HG03432 (cell line): Measurements from ENCODE around the gene CPPED1.
"Not testable (repeated sequence)": the region's sequence is repeated elsewhere in the genome, so short reads cannot be mapped to it uniquely, and the experiment has no call there.

ENCODE experiments used
- ATAC-seq: cut with Tn5 transposase; IDR thresholded peaks from one replicate; pipeline ENCODE4 v1.9.1; 2021; ENCODE audit warnings: mild to moderate bottlenecking, moderate library complexity; ENCODE audit not compliant: unreplicated experiment

Gene CPPED1

DNA sequence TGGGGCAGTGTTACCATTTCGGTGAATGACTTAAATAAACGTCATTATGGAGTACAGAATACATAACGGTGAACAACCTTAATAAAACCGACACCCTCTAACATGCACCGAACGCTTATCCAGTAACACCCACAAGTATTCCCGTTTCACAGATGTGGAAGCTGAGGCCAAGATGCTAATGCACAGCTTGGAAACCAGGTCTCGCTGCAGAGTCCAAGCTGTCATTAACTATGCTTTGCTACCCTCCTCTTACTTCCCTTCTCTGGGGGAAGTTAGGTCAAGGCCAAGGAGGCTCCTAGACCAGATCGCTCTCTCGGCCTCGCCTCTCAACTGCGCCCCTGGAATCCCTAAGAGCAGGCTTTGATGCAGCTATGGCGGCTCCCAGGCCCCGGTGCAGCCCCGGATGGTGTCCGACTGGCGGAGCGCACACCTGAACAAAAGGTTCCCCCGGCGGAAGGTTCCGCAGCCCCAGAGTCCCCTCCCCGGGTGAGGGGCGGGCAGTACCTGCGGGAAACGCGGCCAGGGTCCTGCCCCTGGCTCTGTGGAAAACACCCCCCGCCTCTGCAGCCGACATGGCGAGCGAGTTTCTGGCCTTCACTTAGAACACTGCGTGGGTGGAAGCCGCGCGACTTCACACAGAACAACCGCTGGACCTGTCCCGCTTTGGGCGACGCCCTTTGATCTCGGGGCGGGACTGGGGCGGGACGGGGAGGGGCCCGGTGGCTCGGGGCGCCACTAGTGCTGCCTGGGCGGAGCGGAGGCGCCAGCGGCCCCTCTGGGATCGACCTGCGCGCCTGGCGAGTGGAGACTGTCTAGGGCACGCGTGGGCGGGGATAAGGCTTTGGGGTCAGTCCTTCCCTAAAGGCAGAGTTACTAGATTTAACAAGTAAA is at the start of gene CPPED1:
Gene CPPED1 (minus strand): TSS at position 685 of the 891 bp plus-strand sequence. CDS start 111 bp downstream, at position 574.
- ATAC-seq = peak; percentile 88

- no peak for ATAC-seq
These were observed 46.5 kb upstream of the CPPED1 start for GRCh38 chr16:12850186-12850585.

DNA sequence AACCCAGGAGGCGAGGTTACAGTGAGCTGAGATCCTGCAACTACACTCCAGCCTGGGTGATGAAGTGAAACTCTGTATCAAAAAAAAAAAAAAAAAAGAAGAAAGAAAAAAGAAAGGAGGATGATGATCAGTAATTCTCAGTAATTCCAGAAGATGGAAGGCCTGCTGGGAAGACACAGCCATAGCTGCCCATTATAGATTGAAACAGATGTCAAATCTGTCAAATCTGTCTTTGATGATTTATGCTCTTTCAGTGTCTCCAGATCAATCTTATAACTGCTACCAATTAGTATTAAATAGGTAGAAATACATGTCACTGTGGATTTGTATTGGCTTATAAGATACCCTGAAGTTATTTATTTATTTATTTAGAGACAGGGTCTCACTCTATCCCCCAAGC is 42.9 kb upstream of the CPPED1 start:
- ATAC-seq = no peak

GRCh38 chr16:12845282-12845681 is 41.6 kb upstream of the CPPED1 start:
- no peak for ATAC-seq

DNA sequence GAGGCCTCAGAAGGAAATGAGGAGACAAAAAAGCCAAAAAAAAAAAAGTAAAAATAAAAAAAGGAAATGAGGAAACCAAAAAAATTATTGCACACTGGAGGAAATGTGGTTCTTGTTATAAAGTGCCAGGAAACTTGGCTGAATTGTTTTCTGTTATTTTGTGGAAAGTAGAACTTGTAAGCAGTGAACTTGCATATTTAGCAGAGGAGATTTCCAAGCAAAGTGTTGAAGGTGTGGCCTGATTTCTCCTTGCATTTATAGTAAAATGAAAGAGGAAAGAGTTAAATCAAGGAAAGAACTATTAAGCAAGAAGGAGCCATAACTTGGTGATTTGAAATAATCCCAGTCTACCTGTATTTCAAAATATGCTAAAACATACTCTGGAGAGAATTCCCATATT is 34.1 kb upstream of the CPPED1 start:
- no peak for ATAC-seq

DNA sequence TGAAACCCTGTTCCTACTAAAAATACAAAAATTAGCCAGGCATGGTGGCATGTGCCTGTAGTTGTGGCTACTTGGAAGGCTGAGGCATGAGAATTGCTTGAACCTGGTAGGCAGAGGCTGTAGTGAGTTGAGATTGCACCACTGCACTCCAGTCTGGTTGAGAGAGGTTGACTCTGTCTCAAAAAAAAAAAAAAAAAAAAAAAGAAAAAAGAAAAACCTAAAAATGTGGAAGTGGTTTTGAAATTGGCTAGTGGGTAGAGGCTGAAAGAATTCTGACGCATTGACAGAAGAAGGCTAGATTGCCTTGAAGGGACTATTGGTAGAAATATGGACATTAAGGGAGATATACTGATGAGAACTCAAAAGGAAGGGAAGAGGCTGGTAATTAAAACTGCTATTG is 33.6 kb upstream of the CPPED1 start:
- no peak for ATAC-seq

DNA sequence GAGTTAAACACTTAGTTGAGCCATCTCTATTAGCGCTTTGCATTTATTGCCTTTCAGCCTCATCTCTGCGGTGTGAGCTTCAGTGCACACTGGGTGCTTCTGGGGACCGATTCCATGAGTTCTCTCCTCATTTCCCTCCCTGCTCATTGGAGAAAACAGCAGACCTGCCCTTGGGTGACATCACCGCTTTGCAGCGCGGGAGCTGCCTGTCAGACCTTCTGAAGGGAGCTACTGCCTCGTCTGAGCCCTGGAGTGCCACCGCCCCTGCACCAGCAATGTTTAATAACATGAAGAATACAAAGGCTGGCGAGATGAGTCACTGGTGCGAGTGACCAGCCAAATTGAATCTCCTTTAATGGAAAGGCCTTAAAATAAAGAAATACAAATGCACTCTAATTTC is 30.2 kb upstream of the CPPED1 start:
- ATAC-seq = no peak

GRCh38 chr16:12829096-12829888 is 25.6 kb upstream of the CPPED1 start:
- no peak for ATAC-seq

DNA sequence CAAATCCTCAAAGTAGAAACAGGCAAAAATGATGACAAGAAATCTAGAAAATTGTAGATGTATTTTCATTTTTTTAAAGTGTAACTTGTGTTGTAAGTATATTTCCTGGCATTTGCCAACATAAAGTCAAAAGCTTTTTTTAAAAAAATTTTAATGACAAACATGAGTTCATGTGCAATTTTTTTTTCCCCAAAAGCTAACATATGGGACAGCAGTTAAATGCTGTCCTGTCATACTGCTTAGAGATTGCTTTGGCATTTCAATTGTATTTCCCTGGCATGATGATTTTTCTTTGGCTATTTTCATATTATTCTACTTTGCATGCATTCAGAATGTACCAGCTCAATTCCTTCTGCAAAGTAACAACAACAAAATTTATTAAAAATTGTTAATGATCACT is 24.5 kb upstream of the CPPED1 start:
- no peak for ATAC-seq

GRCh38 chr16:12826559-12826958 is 22.9 kb upstream of the CPPED1 start:
- no peak for ATAC-seq

DNA sequence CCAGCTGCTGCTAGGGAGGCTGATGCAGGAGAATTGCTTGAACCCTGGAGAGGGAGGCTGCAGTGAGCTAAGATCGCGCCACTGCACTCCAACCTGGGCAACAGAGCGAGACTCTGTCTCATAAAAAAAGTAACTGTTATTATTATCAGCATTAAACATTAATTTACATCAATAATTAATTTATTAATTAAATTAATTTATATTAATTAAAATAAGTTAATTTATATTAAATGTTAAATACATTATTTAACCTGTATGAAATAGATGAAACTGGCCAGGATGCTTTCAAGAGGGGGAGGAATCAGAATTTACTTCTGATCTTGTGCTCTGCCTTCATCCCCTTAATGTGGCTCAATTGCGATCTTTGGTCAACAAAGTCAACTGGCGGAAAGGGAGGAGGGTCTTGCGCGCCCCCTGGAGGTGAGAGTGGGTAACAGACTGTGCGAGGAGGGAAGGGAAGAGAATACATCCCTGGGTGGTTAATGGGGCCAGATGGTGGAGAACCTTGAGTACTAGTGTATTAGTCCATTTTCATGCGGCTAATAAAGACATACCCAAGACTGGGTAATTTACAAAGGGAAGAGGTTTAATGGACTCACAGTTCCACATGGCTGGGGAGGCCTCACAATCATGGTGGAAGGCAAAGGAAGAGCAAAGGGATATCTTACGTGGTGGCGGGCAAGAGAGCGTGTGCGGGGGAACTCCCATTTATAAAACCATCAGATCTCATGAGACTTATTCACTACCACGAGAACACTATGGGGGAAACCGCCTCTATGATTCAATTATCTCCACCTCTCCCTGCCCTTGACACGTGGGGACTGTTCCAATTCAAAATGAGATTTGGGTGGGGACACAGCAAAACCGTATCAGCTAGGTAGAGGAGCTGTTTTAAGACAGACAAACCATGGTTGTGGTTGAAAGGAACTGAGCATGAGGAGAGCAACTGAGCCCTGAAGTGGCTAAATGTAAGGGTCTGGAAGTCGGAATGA is 15.7 kb upstream of the CPPED1 start:
- ATAC-seq = no peak

GRCh38 chr16:12818326-12818725 is 14.6 kb upstream of the CPPED1 start:
- ATAC-seq = no peak

- ATAC-seq = not testable (repeated sequence)
These were observed 13.1 kb upstream of the CPPED1 start for GRCh38 chr16:12816791-12817214.

DNA sequence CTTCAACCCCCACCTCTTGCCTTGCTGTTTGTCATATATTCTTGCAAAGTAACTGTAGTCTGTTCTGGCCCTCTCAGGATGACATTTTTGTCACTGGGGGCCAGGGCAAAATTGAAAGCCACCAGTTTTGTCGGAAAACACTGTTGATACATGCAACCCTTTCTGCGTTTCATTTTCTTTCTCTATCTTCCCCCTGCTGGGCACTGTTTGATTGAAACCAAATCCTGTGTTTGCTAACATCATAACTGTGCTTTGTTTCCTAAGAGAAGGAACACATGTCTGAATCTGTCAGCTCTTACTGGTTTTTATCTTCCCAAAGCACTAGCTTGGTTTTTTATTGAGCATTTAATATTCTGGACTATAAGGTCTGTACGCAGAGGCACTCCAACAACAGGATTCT is 11.7 kb upstream of the CPPED1 start:
- ATAC-seq = no peak

DNA sequence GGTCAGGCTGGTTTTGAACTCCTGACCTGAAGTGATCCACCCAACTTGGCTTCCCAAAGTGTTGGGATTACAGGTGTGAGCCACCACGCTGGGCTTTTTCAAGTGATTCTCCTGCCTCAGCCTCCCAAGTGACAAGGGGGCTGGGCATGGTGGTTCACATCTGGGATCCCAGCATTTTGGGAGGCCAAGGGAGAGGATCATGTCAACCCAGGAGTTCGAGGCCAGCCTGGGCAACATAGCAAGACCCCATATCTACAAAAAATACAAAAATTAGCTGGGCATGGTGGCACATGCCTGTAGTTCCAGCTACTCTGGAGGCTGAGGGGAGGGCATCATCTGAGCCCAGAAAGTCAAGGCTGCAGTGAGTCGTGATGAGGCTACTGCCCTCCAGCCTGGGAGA is 10.0 kb upstream of the CPPED1 start:
- not testable (repeated sequence) for ATAC-seq

- not testable (repeated sequence) for ATAC-seq
These were observed 9.6 kb upstream of the CPPED1 start for GRCh38 chr16:12813321-12813720.

GRCh38 chr16:12811441-12812383 is 8.0 kb upstream of the CPPED1 start:
- ATAC-seq = no peak

DNA sequence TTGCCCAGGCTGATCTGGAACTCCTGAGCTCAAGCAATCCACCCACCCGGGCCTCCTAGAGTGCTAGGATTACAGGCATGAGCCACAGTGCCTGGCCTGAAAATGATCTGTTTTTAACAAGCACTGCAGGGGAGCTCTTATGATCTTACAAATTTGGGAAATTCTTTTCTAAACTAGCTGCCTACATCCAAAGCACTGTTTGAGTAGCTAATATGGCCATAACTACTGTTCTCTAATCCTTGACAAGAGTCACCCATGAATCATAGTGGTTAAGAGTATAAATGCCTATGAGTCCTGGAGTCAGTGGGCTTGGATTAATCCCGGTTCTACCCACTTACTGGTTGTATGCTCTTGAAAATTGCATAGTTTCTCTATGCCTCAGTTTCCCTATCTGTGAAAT is 1.4 kb upstream of the CPPED1 start:
- ATAC-seq = no peak

DNA sequence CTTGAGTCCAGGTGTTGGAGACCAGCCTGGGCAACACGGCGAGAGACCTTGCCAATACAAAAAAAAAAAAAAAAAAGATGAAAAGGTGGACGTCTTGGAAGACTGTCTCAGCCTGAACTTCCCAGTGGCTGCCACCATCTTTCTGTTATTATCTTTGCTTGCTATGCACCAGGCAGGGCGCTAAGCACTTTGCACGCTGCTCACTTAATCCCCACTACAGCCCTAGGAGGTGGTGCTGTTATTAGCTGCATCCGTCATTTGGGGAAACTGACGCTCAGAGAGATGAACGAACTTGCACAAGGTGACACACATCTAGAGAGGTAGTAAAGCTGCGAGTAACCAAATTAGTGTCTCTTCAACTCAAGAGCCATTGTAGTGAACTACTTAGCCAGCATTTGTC is 708 bp upstream of the CPPED1 start:
- ATAC-seq = no peak

- ATAC-seq = no peak
These were observed 1.0 kb downstream of the CPPED1 start for GRCh38 chr16:12802661-12803060.
